Esophagus muscularis mucosa (tissue), 4 donors: Measurements from ENCODE around the gene XRCC3. TPM values are rescaled to one million over a fixed set of nuclear protein-coding genes. Genes with fewer than 3 reads are reported as not detected.
A peak's percentile ranks its signal among the peaks of the same experiment; 100 is the strongest.

Experiments used
- DNase-seq: peaks from one replicate; pipeline ENCODE4 v3.0.0-alpha.2; 2017; ENCODE audit errors: extremely low spot score
- H3K27ac ChIP-seq, 4 donors: fragments of 200-600 bp; sonication (generic); replicated peaks in 1 of 4; 1 replicate in 3 of 4; 2 replicates in 1 of 4; pipeline ENCODE4 v1.5.1; 2016 to 2019; ENCODE audit warnings: mild to moderate bottlenecking in 1 of 4
- H3K27me3 ChIP-seq, 4 donors: fragments of 200-600 bp; sonication (generic); one replicate each; pipeline versions ENCODE4 v1.5.1 to v1.6.0; 2016 to 2019
- H3K36me3 ChIP-seq, 4 donors: fragments of 200-600 bp; sonication (generic); one replicate each; pipeline ENCODE4 v1.5.1; 2016 to 2019
- H3K4me1 ChIP-seq, 4 donors: fragments of 200-600 bp; sonication (generic); one replicate each; pipeline ENCODE4 v1.5.1; 2016 to 2019
- H3K4me3 ChIP-seq, 4 donors: fragments of 200-600 bp; sonication (generic); 1 replicate in 2 of 4; 2 replicates in 2 of 4; pipeline ENCODE4 v1.5.1; 2016 to 2019; ENCODE audit warnings: mild to moderate bottlenecking in 4 of 4, moderate library complexity in 1 of 4
- H3K9me3 ChIP-seq, 4 donors: fragments of 200-600 bp; sonication (generic); 1 replicate in 3 of 4; 2 replicates in 1 of 4; pipeline ENCODE4 v1.5.1; 2016 to 2019
- CTCF ChIP-seq, 3 experiments: fragments of 200-600 bp in 2 of 3; fragments of 450-650 bp in 1 of 3; sonication (generic) in 2 of 3; IDR thresholded peaks; one replicate each; pipeline ENCODE4 v1.5.1; 2017 to 2019; ENCODE audit warnings: antibody characterized with exemption in 3 of 3, mild to moderate bottlenecking in 2 of 3, moderate library complexity in 1 of 3
- EP300 ChIP-seq: sonication (generic); formaldehyde crosslinking; IDR thresholded peaks from one replicate; pipeline ENCODE4 v1.6.1; 2017; ENCODE audit warnings: antibody characterized with exemption
- POLR2A ChIP-seq: fragments of 450-650 bp; IDR thresholded peaks from one replicate; pipeline ENCODE4 v1.6.1; 2017; ENCODE audit warnings: antibody characterized with exemption, moderate library complexity, mild to moderate bottlenecking, low read depth
- POLR2AphosphoS5 ChIP-seq, 2 donors: sonication (generic); formaldehyde crosslinking; IDR thresholded peaks; one replicate each; pipeline ENCODE4 v1.6.1; 2017; ENCODE audit warnings: antibody characterized with exemption in 2 of 2
- WGBS: methylation state at CpG from one replicate; pipeline ENCODE4 v1.1.5; 2018; 5-methylcytosine and 5-hydroxymethylcytosine counted together
- intact Hi-C: fragments of 100-400 bp; cut with DNase I; formaldehyde crosslinking; loops from one replicate; pipeline ENCODE4 v1.15.1; 2023
- total RNA-seq, 4 donors: library from RNA; depleted of rRNA; stranded (reverse); fragments of >200 nt; gene quantifications; one replicate each; pipeline versions ENCODE4 v1.1.0 to v1.2.1, GENCODE V29; 2016

XRCC3 gene
- total RNA-seq, 4 donors from 2014 or later = 1.6 to 5.4 (median 2.1) TPM

GRCh38 chr14:103735815-103736545, 20.7 kb upstream of the XRCC3 start:
- peak overlapping the region; percentile 86 to 94 (median 92) for H3K27ac ChIP-seq
- H3K4me1 ChIP-seq = peaks cover 26 to 90% (median 65%) of the 10 kb centered on the region in 4 donors
- intact Hi-C loops = no loop called here
- H3K4me3 ChIP-seq = no peak overlapping the region
- no peaks in the 10 kb centered on the region for H3K9me3 ChIP-seq
- H3K27me3 ChIP-seq = no peaks in the 10 kb centered on the region
- no peak for DNase-seq
- H3K36me3 ChIP-seq = peaks cover 22 to 96% (median 63%) of the 10 kb centered on the region in 4 donors
- WGBS = 76% methylated on average over 20 of the region's 22 CpGs
- no peak for TF ChIP-seq CTCF (IDR thresholded peaks at IDR 0.05)
- no peak for TF ChIP-seq EP300
- TF ChIP-seq POLR2AphosphoS5 (IDR thresholded peaks at IDR 0.05) = no peak
- no peak for TF ChIP-seq POLR2A

DNA sequence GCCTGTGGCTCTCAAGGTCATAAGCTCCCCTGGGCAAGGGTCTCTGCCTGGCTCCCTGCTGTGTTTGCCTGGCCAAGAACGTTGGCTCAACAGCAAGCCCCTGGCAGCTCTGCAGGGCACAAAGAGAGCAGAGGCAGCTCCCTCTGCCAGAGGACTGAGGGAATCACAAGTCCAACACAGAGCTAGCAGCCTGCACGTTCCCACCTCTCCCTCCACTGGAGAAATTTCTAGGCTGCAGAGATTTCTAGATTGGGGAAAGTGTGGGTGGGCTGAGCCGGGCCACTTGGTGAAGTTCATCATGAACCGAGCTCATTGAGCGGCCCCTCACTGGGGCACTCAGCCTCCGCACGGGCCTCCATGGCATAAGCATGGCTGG, 20.2 kb upstream of the XRCC3 start:
- WGBS = 13% methylated on average over 1 of the region's 7 CpGs
- Histone ChIP-seq H3K4me3 (no peak overlapping the region), H3K27me3 (no peaks in the 10 kb centered on the region), H3K36me3 (peaks cover 22 to 91% (median 64%) of the 10 kb centered on the region in 4 donors), H3K9me3 (no peaks in the 10 kb centered on the region), H3K27ac (peak overlapping the region; percentile 86 to 94 (median 92)), H3K4me1 (peaks cover 31 to 93% (median 70%) of the 10 kb centered on the region in 4 donors)
- intact Hi-C loops = no loop called here
- DNase-seq = no peak
- no peak for TF ChIP-seq POLR2AphosphoS5 (IDR thresholded peaks at IDR 0.05)
- TF ChIP-seq CTCF (IDR thresholded peaks at IDR 0.05) = peak in 2 of 3 experiments; percentile 7 to 36
- no peak for TF ChIP-seq EP300
- TF ChIP-seq POLR2A = no peak

GRCh38 chr14:103735022-103735421, 19.8 kb upstream of the XRCC3 start:
- peaks cover 25 to 91% (median 64%) of the 10 kb centered on the region in 4 donors for H3K36me3 ChIP-seq
- 50% methylated on average over 11 of the region's 12 CpGs for WGBS
- no peak for DNase-seq
- intact Hi-C loops = no loop called here
- H3K4me3 ChIP-seq = no peak overlapping the region
- peaks cover 36 to 97% (median 74%) of the 10 kb centered on the region in 4 donors for H3K4me1 ChIP-seq
- no peaks in the 10 kb centered on the region for H3K9me3 ChIP-seq
- H3K27ac ChIP-seq = peak overlapping the region; percentile 86 to 94 (median 92)
- TF ChIP-seq CTCF (IDR thresholded peaks at IDR 0.05) (no peak), EP300 (no peak), POLR2A (no peak), POLR2AphosphoS5 (IDR thresholded peaks at IDR 0.05) (no peak)
- no peaks in the 10 kb centered on the region for H3K27me3 ChIP-seq

GRCh38 chr14:103734081-103734888, 19.0 kb upstream of the XRCC3 start:
- Histone ChIP-seq H3K9me3 (no peaks in the 10 kb centered on the region), H3K4me1 (peaks cover 37 to 95% (median 73%) of the 10 kb centered on the region in 4 donors), H3K36me3 (peaks cover 33 to 91% (median 64%) of the 10 kb centered on the region in 4 donors), H3K27me3 (no peaks in the 10 kb centered on the region), H3K27ac (peak overlapping the region; percentile 86 to 94 (median 92)), H3K4me3 (no peak overlapping the region)
- intact Hi-C loops = no loop called here
- DNase-seq = no peak
- WGBS = 88% methylated on average over 18 of the region's 23 CpGs
- TF ChIP-seq POLR2A (no peak), EP300 (no peak), POLR2AphosphoS5 (IDR thresholded peaks at IDR 0.05) (no peak), CTCF (IDR thresholded peaks at IDR 0.05) (no peak)
